Measurements from ENCODE around the gene UNK. TPM values are rescaled to one million over a fixed set of nuclear protein-coding genes. Genes with fewer than 3 reads are reported as not detected.
"Not testable (repeated sequence)": the region's sequence is repeated elsewhere in the genome, so short reads cannot be mapped to it uniquely, and the experiment has no call there.

UNK gene
- total RNA-seq, 1 donor from 2014 or later, result 61.2 TPM

- no peak overlapping the region for H3K4me3 Mint-ChIP-seq
- peaks cover 39% of the 10 kb centered on the region for H3K36me3 Mint-ChIP-seq (ENCODE audit: low read depth)
- ATAC-seq (ENCODE audit: low read depth), result peak; percentile 99
- peak overlapping the region; percentile 19 for H3K27ac Mint-ChIP-seq
- no peak for TF ChIP-seq CTCF (IDR thresholded peaks at IDR 0.05)
- intact Hi-C loops (cut with micrococcal nuclease), result loop anchor here (2.0 kb wide), 1 partner anchor 24 kb away; the partner anchor contains the start of gene UNK
- H3K27me3 Mint-ChIP-seq, result no peaks in the 10 kb centered on the region
- no peaks in the 10 kb centered on the region for H3K9me3 Mint-ChIP-seq
- ChIA-PET CTCF (interaction anchor here (1.2 to 1.4 kb wide), 3 partner anchors 18 to 55 kb away, joined by 4 to 6 read pairs (median 5); partner anchors contain the start of gene GALK1), POLR2A (interaction anchor here (0.5 to 2.9 kb wide), 10 partner anchors 9 to 44 kb away, joined by 3 to 21 read pairs (median 5); partner anchors contain the start of genes GALK1 and UNK)
- no peak for DNase-seq
- peaks cover 16% of the 10 kb centered on the region for H3K4me1 Mint-ChIP-seq
These were observed 24.5 kb downstream of the UNK start for GRCh38 chr17:75808905-75809621.

- Mint-ChIP-seq H3K27ac (no peak overlapping the region), H3K4me3 (no peak overlapping the region), H3K9me3 (no peaks in the 10 kb centered on the region), H3K4me1 (peaks cover 14% of the 10 kb centered on the region), H3K36me3 (ENCODE audit: low read depth) (peaks cover 44% of the 10 kb centered on the region), H3K27me3 (no peaks in the 10 kb centered on the region)
- POLR2A ChIA-PET, result interaction anchor here (0.5 to 2.9 kb wide), 8 partner anchors 10 to 45 kb away, joined by 3 to 21 read pairs (median 6); partner anchors contain the start of genes GALK1 and UNK
- no peak for ATAC-seq (ENCODE audit: low read depth)
- no peak for DNase-seq
- CTCF ChIA-PET, result interaction anchor here (1.2 to 1.4 kb wide), 3 partner anchors 17 to 56 kb away, joined by 4 to 6 read pairs (median 5); partner anchors contain the start of gene GALK1
- TF ChIP-seq CTCF (IDR thresholded peaks at IDR 0.05), result no peak
- intact Hi-C loops (cut with micrococcal nuclease), result loop anchor here (2.0 kb wide), 1 partner anchor 25 kb away; the partner anchor contains the start of gene UNK
These were observed 25.1 kb downstream of the UNK start for GRCh38 chr17:75809631-75810111.

GRCh38 chr17:75810216-75810615 lies 25.6 kb downstream of the UNK start:
- CTCF ChIA-PET, result interaction anchor here (1.1 kb wide), 1 partner anchor 86 kb away, joined by 3 read pairs; the partner anchor contains the start of gene TRIM65

GRCh38 chr17:75810756-75811155 lies 26.1 kb downstream of the UNK start:
- intact Hi-C loops (cut with micrococcal nuclease); H3K27ac Mint-ChIP-seq; H3K9me3 Mint-ChIP-seq; DNase-seq; H3K4me3 Mint-ChIP-seq; ATAC-seq (ENCODE audit: low read depth); H3K27me3 Mint-ChIP-seq: not testable (repeated sequence)
- POLR2A ChIA-PET, result interaction anchor here (0.9 kb wide), 1 partner anchor 54 kb away, joined by 3 read pairs; no protein-coding TSS in a partner anchor
- Mint-ChIP-seq H3K4me1 (peaks cover 14% of the 10 kb centered on the region), H3K36me3 (ENCODE audit: low read depth) (peaks cover 46% of the 10 kb centered on the region)
- CTCF ChIA-PET, result interaction anchor here (1.1 kb wide), 1 partner anchor 86 kb away, joined by 3 read pairs; the partner anchor contains the start of gene TRIM65

More at GRCh38 chr17:75810216-75810615, 25.6 kb downstream of the UNK start:
- intact Hi-C loops (cut with micrococcal nuclease), result no loop called here
- Mint-ChIP-seq H3K36me3 (ENCODE audit: low read depth) (peaks cover 46% of the 10 kb centered on the region), H3K4me1 (peaks cover 14% of the 10 kb centered on the region), H3K27me3 (no peaks in the 10 kb centered on the region), H3K27ac (no peak overlapping the region), H3K4me3 (no peak overlapping the region), H3K9me3 (no peaks in the 10 kb centered on the region)
- no peak for ATAC-seq (ENCODE audit: low read depth)
- DNase-seq, result no peak
- TF ChIP-seq CTCF (IDR thresholded peaks at IDR 0.05), result no peak
- POLR2A ChIA-PET, result interaction anchor here (2.4 kb wide), 1 partner anchor 30 kb away, joined by 11 read pairs; a partner anchor contains a TSS

GRCh38 chr17:75811174-75811573 lies 26.6 kb downstream of the UNK start:
- ChIA-PET CTCF (interaction anchor here (0.6 to 1.1 kb wide), 2 partner anchors 50 to 85 kb away, joined by 3 read pairs; partner anchors contain the start of gene TRIM65), POLR2A (interaction anchor here (0.9 kb wide), 1 partner anchor 54 kb away, joined by 3 read pairs; no protein-coding TSS in a partner anchor)
- ATAC-seq (ENCODE audit: low read depth), result no peak
- Mint-ChIP-seq H3K9me3 (no peaks in the 10 kb centered on the region), H3K4me3 (no peak overlapping the region), H3K36me3 (ENCODE audit: low read depth) (peaks cover 50% of the 10 kb centered on the region), H3K27ac (no peak overlapping the region), H3K4me1 (peaks cover 14% of the 10 kb centered on the region), H3K27me3 (no peaks in the 10 kb centered on the region)
- no peak for DNase-seq
- intact Hi-C loops (cut with micrococcal nuclease), result no loop called here
- TF ChIP-seq CTCF (IDR thresholded peaks at IDR 0.05), result no peak

Data from activated B cell treated with CpG ODN at 0.5 μM for 24 hours (primary cell).